Epithelial cell of esophagus (primary cell): ENCODE results near the gene UBE2B.

Experiments
- DNase-seq: peaks from one replicate; pipeline ENCODE4 v3.0.0; 2010; ENCODE audit warnings: low read depth
- H3K4me3 ChIP-seq: 2 replicates; pipeline ENCODE4 v1.5.1; 2011; ENCODE audit warnings: mild to moderate bottlenecking, low read length, control low read depth
- CTCF ChIP-seq: IDR thresholded peaks from 2 replicates; pipeline ENCODE4 v1.5.1; 2011; ENCODE audit warnings: low read depth, mild to moderate bottlenecking, low read length, control low read depth, inconsistent platforms; ENCODE audit not compliant: insufficient read depth; ENCODE audit errors: missing control alignments

Gene UBE2B

GRCh38 chr5:134430001-134430569, 58.7 kb downstream of the UBE2B start:
- TF ChIP-seq CTCF: no peak
- no peak for DNase-seq
- H3K4me3 ChIP-seq: no peak overlapping the region

GRCh38 chr5:134432174-134432573, 60.8 kb downstream of the UBE2B start:
- no peak for TF ChIP-seq CTCF
- DNase-seq: no peak
- H3K4me3 ChIP-seq: no peak overlapping the region

- no peak for TF ChIP-seq CTCF
- no peak overlapping the region for H3K4me3 ChIP-seq
- DNase-seq: peak; percentile 41
Observed at GRCh38 chr5:134432677-134433359, 61.4 kb downstream of the UBE2B start.

GRCh38 chr5:134435560-134435959, 64.2 kb downstream of the UBE2B start:
- H3K4me3 ChIP-seq: no peak overlapping the region
- peak; percentile 98 for DNase-seq
- no peak for TF ChIP-seq CTCF

GRCh38 chr5:134436523-134437339, 65.4 kb downstream of the UBE2B start:
- no peak for TF ChIP-seq CTCF
- peak; percentile 91 for DNase-seq
- H3K4me3 ChIP-seq: no peak overlapping the region

- DNase-seq: peak; percentile 14
- no peak for TF ChIP-seq CTCF
- no peak overlapping the region for H3K4me3 ChIP-seq
Observed at GRCh38 chr5:134437340-134437846, 66.0 kb downstream of the UBE2B start.
